HepG2 (cell line): ENCODE data around the gene RUSC1. TPM values are rescaled to one million over a fixed set of nuclear protein-coding genes. Genes with fewer than 3 reads are reported as not detected.

Source experiments
- FOXJ3 ChIP-seq: sonication (generic); formaldehyde crosslinking; IDR thresholded peaks from 2 replicates; pipeline ENCODE4 v1.4.0; 2020; ENCODE audit warnings: missing genetic modification reagents, mild to moderate bottlenecking, borderline replicate concordance
- GLMP ChIP-seq: sonication (generic); formaldehyde crosslinking; IDR thresholded peaks from 2 replicates; pipeline ENCODE4 v1.9.0; 2021; ENCODE audit warnings: missing genetic modification reagents, mild to moderate bottlenecking, borderline replicate concordance
- IKZF4 ChIP-seq: sonication (generic); formaldehyde crosslinking; IDR thresholded peaks from 2 replicates; pipeline ENCODE4 v1.5.1; 2020; ENCODE audit warnings: borderline replicate concordance, mild to moderate bottlenecking, low read depth, missing genetic modification reagents; ENCODE audit errors: not compliant biosample characterization
- KDM2A ChIP-seq: sonication (generic); formaldehyde crosslinking; IDR thresholded peaks from 2 replicates; pipeline ENCODE4 v1.4.0; 2020; ENCODE audit warnings: low read depth, missing genetic modification reagents, borderline replicate concordance
- PHF20 ChIP-seq: sonication (generic); formaldehyde crosslinking; IDR thresholded peaks from 2 replicates; pipeline ENCODE4 v1.5.0; 2020; ENCODE audit warnings: mild to moderate bottlenecking, missing genetic modification reagents
- PPARG ChIP-seq: conservative IDR thresholded peaks from 2 replicates; pipeline ENCODE4 v1.6.1; 2016; ENCODE audit warnings: missing biosample characterization, missing genetic modification reagents
- PRMT3 ChIP-seq: sonication (generic); formaldehyde crosslinking; IDR thresholded peaks from 2 replicates; pipeline ENCODE4 v1.8.1; 2022; ENCODE audit warnings: low read depth, mild to moderate bottlenecking, moderate library complexity, missing genetic modification reagents, borderline replicate concordance
- SOX13 ChIP-seq, 3 experiments: fragments of 450-650 bp in 1 of 3; sonication (generic) in 1 of 3; formaldehyde crosslinking in 1 of 3; IDR thresholded peaks in 2 of 3; conservative IDR thresholded peaks in 1 of 3; 2 replicates each; pipeline versions ENCODE4 v1.5.0 to v1.6.1; 2016 to 2020; ENCODE audit warnings: antibody characterized with exemption in 1 of 3, mild to moderate bottlenecking in 1 of 3, missing compliant biosample characterization in 1 of 3, missing genetic modification reagents in 1 of 3, moderate library complexity in 1 of 3
- TEAD2 ChIP-seq: sonication (generic); formaldehyde crosslinking; IDR thresholded peaks from 2 replicates; pipeline ENCODE4 v1.9.0; 2021; ENCODE audit warnings: missing genetic modification reagents
- TERF1 ChIP-seq: sonication (generic); formaldehyde crosslinking; IDR thresholded peaks from 2 replicates; pipeline ENCODE4 v1.8.0; 2022; ENCODE audit warnings: mild to moderate bottlenecking, missing genetic modification reagents, moderate library complexity
- TRAFD1 ChIP-seq: sonication (generic); formaldehyde crosslinking; IDR thresholded peaks from 2 replicates; pipeline ENCODE4 v1.5.1; 2020; ENCODE audit warnings: missing genetic modification reagents, mild to moderate bottlenecking, borderline replicate concordance
- ZKSCAN8 ChIP-seq: IDR thresholded peaks from 2 replicates; pipeline ENCODE4 v1.6.1; 2016; ENCODE audit warnings: borderline replicate concordance, missing genetic modification reagents, missing compliant biosample characterization
- ZNF142 ChIP-seq: sonication (generic); formaldehyde crosslinking; IDR thresholded peaks from 2 replicates; pipeline ENCODE4 v1.4.0; 2020; ENCODE audit warnings: missing genetic modification reagents
- ZNF577 ChIP-seq: sonication (generic); formaldehyde crosslinking; IDR thresholded peaks from 2 replicates; pipeline ENCODE4 v1.4.0; 2020; ENCODE audit warnings: mild to moderate bottlenecking, low read depth, missing genetic modification reagents, borderline replicate concordance
- ZNF772 ChIP-seq: sonication (generic); formaldehyde crosslinking; IDR thresholded peaks from 2 replicates; pipeline ENCODE4 v1.5.0; 2020; ENCODE audit warnings: mild to moderate bottlenecking, missing genetic modification reagents
- ZNF781 ChIP-seq: sonication (generic); formaldehyde crosslinking; IDR thresholded peaks from 2 replicates; pipeline ENCODE4 v1.5.1; 2020; ENCODE audit warnings: borderline replicate concordance, mild to moderate bottlenecking, missing genetic modification reagents; ENCODE audit errors: not compliant biosample characterization
- polyA plus RNA-seq, 8 experiments: library from polyadenylated mRNA; depleted of rRNA in 3 of 8; stranded (reverse) in 7 of 8; unstranded in 1 of 8; fragments of >200 nt; fragmentation: Illumina TruSeq in 4 of 8; extraction: Trizol in 4 of 8; gene quantifications; 2 replicates each; pipeline versions ENCODE4 v1.2.1 to v1.2.3, GENCODE V29; 2011 to 2016; ENCODE audit warnings: low read depth in 4 of 8, missing spikeins in 1 of 8, mixed read lengths in 1 of 8; ENCODE audit not compliant: insufficient read depth in 1 of 8
- total RNA-seq, 5 experiments: library from RNA; depleted of rRNA; stranded (reverse); fragments of >200 nt; fragmentation: Illumina TruSeq; extraction: Trizol; gene quantifications; 2 replicates each; pipeline ENCODE4 v1.2.3, GENCODE V29; 2016; ENCODE audit warnings: low read depth in 1 of 5

The RUSC1 gene
- total and polyA plus RNA-seq, 2 of the 13 experiments (the other 11 are each of a cell fraction or from before 2014, with no cell fraction given) = 18.7 to 20.4 TPM

GRCh38 chr1:155320661-155321617 is at the start of gene RUSC1 (continued):
- TF ChIP-seq ZNF577 (CRISPR knock-in tag) (no peak), TRAFD1 (CRISPR knock-in tag) (no peak), FOXJ3 (CRISPR knock-in tag) (no peak), KDM2A (CRISPR knock-in tag) (peak; percentile 37), SOX13 (IDR thresholded peaks at IDR 0.05) (0 out of 2 replicates have a peak, but pooled peaks have one; percentile 7), SOX13 (CRISPR knock-in tag; conservative IDR thresholded peaks at IDR 0.05 in 1 of 2, IDR thresholded peaks at IDR 0.05 in 1 of 2) (no peak), ZNF772 (no peak), PPARG (CRISPR knock-in tag) (no peak), PRMT3 (CRISPR knock-in tag) (0 out of 2 replicates have a peak, but pooled peaks have one; percentile 23), TEAD2 (CRISPR knock-in tag) (no peak), PHF20 (CRISPR knock-in tag) (no peak), IKZF4 (CRISPR knock-in tag) (no peak), ZNF781 (CRISPR knock-in tag) (no peak), GLMP (CRISPR knock-in tag) (no peak), ZKSCAN8 (CRISPR knock-in tag) (no peak), ZNF142 (CRISPR knock-in tag) (no peak), TERF1 (CRISPR knock-in tag) (no peak)
